ENCODE data around the gene ZFR2. TPM values are rescaled to one million over a fixed set of nuclear protein-coding genes. Genes with fewer than 3 reads are reported as not detected.

The ZFR2 gene
- total RNA-seq, result not detected in 2 replicates

GRCh38 chr19:3868770-3869456 is at the start of gene ZFR2:
ZFR2 (minus strand) TSS chr19:3869038; CDS start chr19:3869017, 21 bp downstream.

GRCh38 chr19:3880471-3881271 is 11.8 kb upstream of the ZFR2 start, which contains the start of gene ATCAY:
ATCAY (plus strand) TSS chr19:3880685; CDS start chr19:3885768, 5,083 bp downstream.

GRCh38 chr19:3785938-3786824 is 82.7 kb downstream of the ZFR2 start, which contains the start of gene MATK:
MATK (minus strand) TSS chr19:3786381; CDS start chr19:3785135, 1,246 bp downstream.

GRCh38 chr19:3771906-3772455 is 96.9 kb downstream of the ZFR2 start, which contains the start of gene RAX2:
RAX2 (minus strand) TSS chr19:3772228; CDS start chr19:3771742, 486 bp downstream.

DNA sequence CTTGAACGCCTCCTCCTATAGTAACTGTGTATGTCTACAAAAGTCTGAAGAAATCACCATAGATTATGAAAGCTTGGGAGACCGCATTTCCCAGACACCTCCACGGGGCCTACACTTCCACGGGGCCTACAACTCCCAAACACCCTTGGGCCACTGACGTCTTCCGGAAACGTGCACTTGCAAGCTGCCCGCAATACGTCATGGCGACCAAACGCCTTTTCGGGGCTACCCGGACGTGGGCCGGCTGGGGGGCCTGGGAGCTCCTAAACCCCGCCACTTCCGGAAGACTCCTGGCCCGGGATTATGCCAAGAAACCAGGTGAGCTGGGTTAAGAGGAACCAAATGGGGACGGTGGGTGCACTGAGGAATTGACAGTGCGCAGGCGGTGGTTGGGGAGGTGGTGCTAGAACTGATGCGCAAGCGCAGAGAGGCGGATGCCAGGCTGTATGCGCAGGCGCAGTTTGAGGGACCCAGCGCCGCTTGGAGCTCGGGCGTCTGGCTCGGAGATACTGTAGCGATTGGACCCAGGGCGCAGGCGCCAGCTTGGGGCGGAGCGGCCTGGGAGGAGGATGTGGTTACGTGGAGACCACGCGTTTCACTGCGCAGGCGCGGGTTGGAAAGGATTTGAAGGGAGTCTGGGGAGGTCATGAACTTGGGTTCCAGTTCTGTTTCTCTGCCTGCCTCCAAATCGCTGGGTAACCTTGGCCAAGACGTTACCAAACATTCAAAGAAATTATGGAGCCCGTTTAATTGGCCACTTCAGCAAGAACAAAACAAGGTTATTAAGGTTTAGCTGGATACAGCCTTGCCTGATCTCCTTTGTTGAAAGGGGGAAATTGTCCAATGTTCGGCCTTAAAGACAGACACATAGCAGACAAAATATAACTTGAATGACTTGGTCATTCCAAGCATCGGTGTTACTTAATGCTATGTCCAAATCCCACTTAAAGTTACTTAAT is 106.1 kb downstream of the ZFR2 start, which contains the start of gene MRPL54:
Gene MRPL54 (plus strand): TSS at position 182 of the 959 bp plus-strand sequence. CDS start 19 bp downstream, at position 201.

DNA sequence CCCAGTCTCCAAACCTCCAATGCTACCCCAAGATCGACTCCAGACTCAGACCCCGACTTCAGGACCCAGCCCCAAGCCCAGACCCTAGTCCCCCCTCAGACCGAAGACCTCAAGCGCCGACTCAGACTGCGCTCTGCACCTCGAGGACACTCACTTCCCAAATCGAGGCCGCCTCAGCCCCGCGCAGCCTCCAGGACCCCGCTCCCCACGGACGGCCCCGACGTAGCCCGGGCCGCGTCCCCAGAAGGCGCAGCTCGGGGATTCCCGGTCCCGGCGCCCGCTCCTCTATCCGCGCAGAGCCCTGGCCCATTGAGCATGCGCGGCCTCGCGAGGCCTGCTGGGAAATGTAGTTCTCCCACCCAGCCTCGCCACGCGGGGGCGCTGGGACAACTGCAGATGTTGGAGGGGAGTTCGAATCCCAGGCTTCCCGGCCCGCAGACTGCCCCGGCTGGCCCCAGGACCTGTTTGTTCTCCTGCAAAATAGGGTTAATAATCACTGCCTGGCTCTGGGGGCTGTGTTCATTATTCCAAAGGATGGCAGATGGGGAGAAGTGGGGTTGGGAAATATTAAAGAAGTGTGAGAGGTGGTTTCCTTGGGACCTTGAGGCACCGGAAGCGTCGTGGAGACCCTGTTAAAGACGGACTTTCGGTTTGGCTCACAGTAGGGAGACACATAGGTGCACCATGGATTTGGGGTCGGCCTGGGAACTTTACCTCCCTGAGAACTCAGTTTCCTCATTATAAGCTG is 107.3 kb downstream of the ZFR2 start, which contains the start of gene APBA3:
Gene APBA3 (minus strand): TSS at position 311 of the 748 bp plus-strand sequence. CDS start 1,428 bp downstream, outside the sequence.

Other genes with a start within 250 kb of the ZFR2 start
- gene CACTIN, start 242.2 kb downstream of the ZFR2 start, total RNA-seq, result 31.2 and 34.4 TPM in 2 replicates
- gene PIP5K1C, start 168.6 kb downstream of the ZFR2 start, total RNA-seq, result 17.5 and 34.1 TPM in 2 replicates
- gene TJP3, start 160.7 kb downstream of the ZFR2 start, total RNA-seq, result not detected in 2 replicates
- gene APBA3, start 107.3 kb downstream of the ZFR2 start, total RNA-seq, result 13.8 and 19.8 TPM in 2 replicates
- gene MRPL54, start 106.4 kb downstream of the ZFR2 start, total RNA-seq, result 49.8 and 52.0 TPM in 2 replicates
- gene RAX2, start 96.8 kb downstream of the ZFR2 start, total RNA-seq, result not detected in 2 replicates
- not detected in 2 replicates for gene MATK, start 82.7 kb downstream of the ZFR2 start, total RNA-seq
- not detected in 2 replicates for gene ATCAY, start 11.6 kb upstream of the ZFR2 start, total RNA-seq
- gene NMRK2, start 64.0 kb upstream of the ZFR2 start, total RNA-seq, result not detected in 2 replicates
- 170 and 222 TPM in 2 replicates for gene DAPK3, start 102.1 kb upstream of the ZFR2 start, total RNA-seq
- gene EEF2, start 116.4 kb upstream of the ZFR2 start, total RNA-seq, result 2,645 and 3,536 TPM in 2 replicates
- 24.5 and 24.6 TPM in 2 replicates for gene PIAS4, start 138.7 kb upstream of the ZFR2 start, total RNA-seq
- gene ZBTB7A, start 197.9 kb upstream of the ZFR2 start, total RNA-seq, result 8.4 and 15.1 TPM in 2 replicates